Lower leg skin (tissue), 3 donors: ENCODE results near the gene SNX4.

Source experiments
- POLR2A ChIP-seq, 2 donors: fragments of 450-650 bp; IDR thresholded peaks; one replicate each; pipeline ENCODE4 v1.6.1; 2016 to 2017; ENCODE audit warnings: antibody characterized with exemption in 2 of 2, mild to moderate bottlenecking in 1 of 2, moderate library complexity in 1 of 2
- TF ChIP-seq, protein P1 (sequence below), 3 donors: fragments of 450-650 bp; IDR thresholded peaks; one replicate each; pipeline ENCODE4 v1.5.1; 2016; ENCODE audit warnings: antibody characterized with exemption in 3 of 3, mild to moderate bottlenecking in 3 of 3, moderate library complexity in 2 of 3

DNA sequence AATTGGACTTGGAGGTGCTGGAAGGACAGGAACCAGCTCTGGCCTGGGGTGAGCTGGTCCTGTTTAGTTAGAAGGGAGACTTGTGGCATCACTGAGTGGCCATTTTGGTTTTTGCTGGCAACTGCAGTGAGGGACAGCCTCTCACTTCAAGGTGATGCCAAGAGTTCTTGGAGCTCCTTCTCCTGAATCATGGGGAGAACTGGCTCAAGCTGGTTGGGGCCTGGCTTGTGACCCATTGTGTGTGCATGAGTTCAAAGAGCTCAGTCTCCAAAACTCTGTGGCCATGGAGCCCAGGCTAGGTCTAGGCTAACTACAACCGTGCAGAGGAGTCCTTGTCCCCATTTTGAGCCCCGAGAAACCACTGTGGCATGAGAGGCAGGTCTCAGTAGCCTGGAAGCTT, 84.8 kb downstream of the SNX4 start:
- TF ChIP-seq, protein P1, sequence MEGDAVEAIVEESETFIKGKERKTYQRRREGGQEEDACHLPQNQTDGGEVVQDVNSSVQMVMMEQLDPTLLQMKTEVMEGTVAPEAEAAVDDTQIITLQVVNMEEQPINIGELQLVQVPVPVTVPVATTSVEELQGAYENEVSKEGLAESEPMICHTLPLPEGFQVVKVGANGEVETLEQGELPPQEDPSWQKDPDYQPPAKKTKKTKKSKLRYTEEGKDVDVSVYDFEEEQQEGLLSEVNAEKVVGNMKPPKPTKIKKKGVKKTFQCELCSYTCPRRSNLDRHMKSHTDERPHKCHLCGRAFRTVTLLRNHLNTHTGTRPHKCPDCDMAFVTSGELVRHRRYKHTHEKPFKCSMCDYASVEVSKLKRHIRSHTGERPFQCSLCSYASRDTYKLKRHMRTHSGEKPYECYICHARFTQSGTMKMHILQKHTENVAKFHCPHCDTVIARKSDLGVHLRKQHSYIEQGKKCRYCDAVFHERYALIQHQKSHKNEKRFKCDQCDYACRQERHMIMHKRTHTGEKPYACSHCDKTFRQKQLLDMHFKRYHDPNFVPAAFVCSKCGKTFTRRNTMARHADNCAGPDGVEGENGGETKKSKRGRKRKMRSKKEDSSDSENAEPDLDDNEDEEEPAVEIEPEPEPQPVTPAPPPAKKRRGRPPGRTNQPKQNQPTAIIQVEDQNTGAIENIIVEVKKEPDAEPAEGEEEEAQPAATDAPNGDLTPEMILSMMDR (IDR thresholded peaks at IDR 0.05) = no peak
- TF ChIP-seq POLR2A (IDR thresholded peaks at IDR 0.05) = no peak
